ENCODE measurements around the gene BCL2. TPM values are rescaled to one million over a fixed set of nuclear protein-coding genes. Genes with fewer than 3 reads are reported as not detected.

BCL2 gene
- total RNA-seq, 1 experiment from 2014 or later, result 2.6 TPM

GRCh38 chr18:63109022-63109421 lies 210.5 kb downstream of the BCL2 start:
- ATAC-seq (no peak), DNase-seq (ENCODE audit: low spot score) (no peak)
- Mint-ChIP-seq H3K4me3 (no peak overlapping the region), H3K27ac (no peak overlapping the region), H3K36me3 (no peaks in the 10 kb centered on the region), H3K4me1 (peaks cover 2% of the 10 kb centered on the region; the same call in 1 of the 2 replicates), H3K9me3 (peaks cover 12% of the 10 kb centered on the region), H3K27me3 (ENCODE audit: low read depth) (no peaks in the 10 kb centered on the region)
- POLR2A ChIA-PET, result no interaction called here
- CTCF ChIA-PET, result no interaction called here
- no peak for TF ChIP-seq OVOL2 (CRISPR knock-in tag; IDR thresholded peaks at IDR 0.05; ENCODE audit: borderline replicate concordance)

- no peaks in the 10 kb centered on the region for H3K27me3 Mint-ChIP-seq (ENCODE audit: low read depth)
- ATAC-seq (no peak), DNase-seq (ENCODE audit: low spot score) (no peak)
- peaks cover 2% of the 10 kb centered on the region; the same call in 1 of the 2 replicates for H3K4me1 Mint-ChIP-seq
- H3K36me3 Mint-ChIP-seq, result no peaks in the 10 kb centered on the region
- no peak overlapping the region for H3K4me3 Mint-ChIP-seq
- CTCF ChIA-PET, result interaction anchor here (1.3 kb wide), 1 partner anchor 91 kb away, joined by 3 read pairs; no protein-coding TSS in a partner anchor
- H3K9me3 Mint-ChIP-seq, result peaks cover 19% of the 10 kb centered on the region
- H3K27ac Mint-ChIP-seq, result no peak overlapping the region
- POLR2A ChIA-PET, result no interaction called here
- no peak for TF ChIP-seq NFYB (CRISPR knock-in tag; conservative IDR thresholded peaks at IDR 0.05; ENCODE audit: low read depth)
- no peak for TF ChIP-seq ATF6 (CRISPR knock-in tag; IDR thresholded peaks at IDR 0.05)
- TF ChIP-seq ZNF219 (CRISPR knock-in tag; IDR thresholded peaks at IDR 0.05; ENCODE audit: borderline replicate concordance), result no peak
- no peak for TF ChIP-seq FOXK1 (CRISPR knock-in tag; IDR thresholded peaks at IDR 0.05)
- TF ChIP-seq GTF2I (CRISPR knock-in tag; conservative IDR thresholded peaks at IDR 0.05), result no peak
- TF ChIP-seq E2F5 (CRISPR knock-in tag; IDR thresholded peaks at IDR 0.05), result no peak
- TF ChIP-seq, protein P1, sequence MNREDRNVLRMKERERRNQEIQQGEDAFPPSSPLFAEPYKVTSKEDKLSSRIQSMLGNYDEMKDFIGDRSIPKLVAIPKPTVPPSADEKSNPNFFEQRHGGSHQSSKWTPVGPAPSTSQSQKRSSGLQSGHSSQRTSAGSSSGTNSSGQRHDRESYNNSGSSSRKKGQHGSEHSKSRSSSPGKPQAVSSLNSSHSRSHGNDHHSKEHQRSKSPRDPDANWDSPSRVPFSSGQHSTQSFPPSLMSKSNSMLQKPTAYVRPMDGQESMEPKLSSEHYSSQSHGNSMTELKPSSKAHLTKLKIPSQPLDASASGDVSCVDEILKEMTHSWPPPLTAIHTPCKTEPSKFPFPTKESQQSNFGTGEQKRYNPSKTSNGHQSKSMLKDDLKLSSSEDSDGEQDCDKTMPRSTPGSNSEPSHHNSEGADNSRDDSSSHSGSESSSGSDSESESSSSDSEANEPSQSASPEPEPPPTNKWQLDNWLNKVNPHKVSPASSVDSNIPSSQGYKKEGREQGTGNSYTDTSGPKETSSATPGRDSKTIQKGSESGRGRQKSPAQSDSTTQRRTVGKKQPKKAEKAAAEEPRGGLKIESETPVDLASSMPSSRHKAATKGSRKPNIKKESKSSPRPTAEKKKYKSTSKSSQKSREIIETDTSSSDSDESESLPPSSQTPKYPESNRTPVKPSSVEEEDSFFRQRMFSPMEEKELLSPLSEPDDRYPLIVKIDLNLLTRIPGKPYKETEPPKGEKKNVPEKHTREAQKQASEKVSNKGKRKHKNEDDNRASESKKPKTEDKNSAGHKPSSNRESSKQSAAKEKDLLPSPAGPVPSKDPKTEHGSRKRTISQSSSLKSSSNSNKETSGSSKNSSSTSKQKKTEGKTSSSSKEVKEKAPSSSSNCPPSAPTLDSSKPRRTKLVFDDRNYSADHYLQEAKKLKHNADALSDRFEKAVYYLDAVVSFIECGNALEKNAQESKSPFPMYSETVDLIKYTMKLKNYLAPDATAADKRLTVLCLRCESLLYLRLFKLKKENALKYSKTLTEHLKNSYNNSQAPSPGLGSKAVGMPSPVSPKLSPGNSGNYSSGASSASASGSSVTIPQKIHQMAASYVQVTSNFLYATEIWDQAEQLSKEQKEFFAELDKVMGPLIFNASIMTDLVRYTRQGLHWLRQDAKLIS (CRISPR knock-in tag; IDR thresholded peaks at IDR 0.05; ENCODE audit: borderline replicate concordance), result no peak
- TF ChIP-seq IRF1 (CRISPR knock-in tag; IDR thresholded peaks at IDR 0.05), result no peak
- no peak for TF ChIP-seq FOXP1 (CRISPR knock-in tag; IDR thresholded peaks at IDR 0.05; ENCODE audit: borderline replicate concordance)
- TF ChIP-seq JAZF1 (CRISPR knock-in tag; IDR thresholded peaks at IDR 0.05), result no peak
- no peak for TF ChIP-seq MXD4 (CRISPR knock-in tag; IDR thresholded peaks at IDR 0.05; ENCODE audit: borderline replicate concordance)
- TF ChIP-seq, protein P2, sequence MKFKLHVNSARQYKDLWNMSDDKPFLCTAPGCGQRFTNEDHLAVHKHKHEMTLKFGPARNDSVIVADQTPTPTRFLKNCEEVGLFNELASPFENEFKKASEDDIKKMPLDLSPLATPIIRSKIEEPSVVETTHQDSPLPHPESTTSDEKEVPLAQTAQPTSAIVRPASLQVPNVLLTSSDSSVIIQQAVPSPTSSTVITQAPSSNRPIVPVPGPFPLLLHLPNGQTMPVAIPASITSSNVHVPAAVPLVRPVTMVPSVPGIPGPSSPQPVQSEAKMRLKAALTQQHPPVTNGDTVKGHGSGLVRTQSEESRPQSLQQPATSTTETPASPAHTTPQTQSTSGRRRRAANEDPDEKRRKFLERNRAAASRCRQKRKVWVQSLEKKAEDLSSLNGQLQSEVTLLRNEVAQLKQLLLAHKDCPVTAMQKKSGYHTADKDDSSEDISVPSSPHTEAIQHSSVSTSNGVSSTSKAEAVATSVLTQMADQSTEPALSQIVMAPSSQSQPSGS (CRISPR knock-in tag; IDR thresholded peaks at IDR 0.05; ENCODE audit: borderline replicate concordance, low read depth), result no peak
- TF ChIP-seq, protein P3, sequence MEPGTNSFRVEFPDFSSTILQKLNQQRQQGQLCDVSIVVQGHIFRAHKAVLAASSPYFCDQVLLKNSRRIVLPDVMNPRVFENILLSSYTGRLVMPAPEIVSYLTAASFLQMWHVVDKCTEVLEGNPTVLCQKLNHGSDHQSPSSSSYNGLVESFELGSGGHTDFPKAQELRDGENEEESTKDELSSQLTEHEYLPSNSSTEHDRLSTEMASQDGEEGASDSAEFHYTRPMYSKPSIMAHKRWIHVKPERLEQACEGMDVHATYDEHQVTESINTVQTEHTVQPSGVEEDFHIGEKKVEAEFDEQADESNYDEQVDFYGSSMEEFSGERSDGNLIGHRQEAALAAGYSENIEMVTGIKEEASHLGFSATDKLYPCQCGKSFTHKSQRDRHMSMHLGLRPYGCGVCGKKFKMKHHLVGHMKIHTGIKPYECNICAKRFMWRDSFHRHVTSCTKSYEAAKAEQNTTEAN (CRISPR knock-in tag; IDR thresholded peaks at IDR 0.05), result no peak
- TF ChIP-seq AR (CRISPR knock-in tag; IDR thresholded peaks at IDR 0.05), result no peak
- no peak for TF ChIP-seq CREM (CRISPR knock-in tag; IDR thresholded peaks at IDR 0.05)
- TF ChIP-seq, protein P4, sequence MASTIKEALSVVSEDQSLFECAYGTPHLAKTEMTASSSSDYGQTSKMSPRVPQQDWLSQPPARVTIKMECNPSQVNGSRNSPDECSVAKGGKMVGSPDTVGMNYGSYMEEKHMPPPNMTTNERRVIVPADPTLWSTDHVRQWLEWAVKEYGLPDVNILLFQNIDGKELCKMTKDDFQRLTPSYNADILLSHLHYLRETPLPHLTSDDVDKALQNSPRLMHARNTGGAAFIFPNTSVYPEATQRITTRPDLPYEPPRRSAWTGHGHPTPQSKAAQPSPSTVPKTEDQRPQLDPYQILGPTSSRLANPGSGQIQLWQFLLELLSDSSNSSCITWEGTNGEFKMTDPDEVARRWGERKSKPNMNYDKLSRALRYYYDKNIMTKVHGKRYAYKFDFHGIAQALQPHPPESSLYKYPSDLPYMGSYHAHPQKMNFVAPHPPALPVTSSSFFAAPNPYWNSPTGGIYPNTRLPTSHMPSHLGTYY (CRISPR knock-in tag; IDR thresholded peaks at IDR 0.05), result no peak
Observed at GRCh38 chr18:63107931-63108330, 211.6 kb downstream of the BCL2 start.
